IPS DF 6.9 (cell line): ENCODE data around the gene DLX1.

Experiments
- DNase-seq: peaks from one replicate; pipeline ENCODE4 v3.0.0-alpha.2; 2013; ENCODE audit warnings: low read depth, low spot score
- H3K27ac ChIP-seq: one replicate; pipeline ENCODE4 v1.5.1; 2013; ENCODE audit warnings: low read length, control low read depth
- H3K27me3 ChIP-seq: 2 replicates; pipeline ENCODE4 v1.6.1; 2013; ENCODE audit warnings: mild to moderate bottlenecking, low read length; ENCODE audit not compliant: control insufficient read depth, insufficient read depth
- H3K36me3 ChIP-seq: 2 replicates; pipeline ENCODE4 v1.6.1; 2013; ENCODE audit warnings: low read length; ENCODE audit not compliant: control insufficient read depth, insufficient read depth
- H3K4me1 ChIP-seq: 2 replicates; pipeline ENCODE4 v1.6.1; 2013; ENCODE audit warnings: low read length; ENCODE audit not compliant: control insufficient read depth, insufficient read depth
- H3K4me3 ChIP-seq: 2 replicates; pipeline ENCODE4 v1.5.1; 2013; ENCODE audit warnings: mild to moderate bottlenecking, low read length
- H3K9me3 ChIP-seq: 2 replicates; pipeline ENCODE4 v1.6.1; 2013; ENCODE audit warnings: low read length, inconsistent platforms; ENCODE audit not compliant: control insufficient read depth, insufficient read depth
- WGBS: extraction: QIAGEN DNeasy Blood & Tissue Kit; methylation state at CpG from one replicate; pipeline ENCODE4 v1.1.7; 2013; ENCODE audit warnings: mixed read lengths, missing lambda C conversion rate; ENCODE audit not compliant: insufficient read length, insufficient coverage; 5-methylcytosine and 5-hydroxymethylcytosine counted together

Gene DLX1

GRCh38 chr2:172093416-172094293, 8.3 kb downstream of the DLX1 start:
- no peak for DNase-seq
- Histone ChIP-seq H3K27ac (no peak overlapping the region), H3K4me1 (peaks cover under 1% of the 10 kb centered on the region; the same call in 1 of the 2 replicates), H3K27me3 (peaks cover 89% of the 10 kb centered on the region), H3K9me3 (no peaks in the 10 kb centered on the region), H3K36me3 (no peaks in the 10 kb centered on the region), H3K4me3 (no peak overlapping the region)
- WGBS = no CpG with 5 or more reads among the region's 18 CpGs

DNA sequence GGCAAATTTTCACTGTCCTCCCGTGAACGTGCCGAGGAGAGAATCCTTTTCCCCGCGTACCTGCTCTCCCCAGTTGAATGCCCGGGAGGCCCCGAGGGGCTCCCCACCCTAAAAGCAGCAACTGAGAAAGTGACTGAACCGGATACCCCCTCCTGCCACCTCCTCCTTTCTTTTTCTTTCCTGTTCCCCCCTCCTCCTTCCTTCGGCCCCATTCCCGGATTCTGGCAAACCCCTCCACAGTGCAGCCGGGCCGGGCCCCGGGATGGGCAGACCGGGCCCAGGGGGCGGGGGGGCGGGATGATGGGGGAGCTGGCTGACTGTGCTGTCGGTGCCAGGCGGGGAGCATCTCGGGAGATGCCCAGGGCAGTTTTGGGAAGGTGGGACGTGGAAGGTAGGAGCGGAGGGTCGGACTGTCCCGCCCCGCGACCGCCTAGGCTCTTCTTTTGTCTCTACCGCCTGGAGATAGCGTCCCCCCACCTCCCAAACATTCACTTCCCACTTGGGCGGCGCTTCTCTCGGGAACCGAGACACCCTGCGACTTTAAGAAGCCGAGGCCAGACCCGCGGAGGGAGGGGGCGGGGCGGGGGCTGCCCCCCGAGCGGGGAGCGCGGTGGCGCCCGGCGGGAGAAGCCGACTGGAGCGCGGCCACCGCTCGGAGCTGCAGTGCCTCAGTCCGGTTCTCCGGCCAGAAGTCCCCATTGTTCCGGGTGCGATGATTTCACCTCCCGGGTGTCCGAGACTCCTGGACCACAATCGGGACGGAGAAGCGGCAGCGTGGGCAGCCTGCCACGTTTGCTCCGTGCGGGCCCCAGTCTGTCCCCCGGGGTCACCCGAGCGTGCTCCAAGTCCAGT, 9.2 kb downstream of the DLX1 start:
- peaks cover 3% of the 10 kb centered on the region; the same call in 1 of the 2 replicates for H3K4me1 ChIP-seq
- H3K36me3 ChIP-seq = no peaks in the 10 kb centered on the region
- no peak for DNase-seq
- peaks cover 87% of the 10 kb centered on the region for H3K27me3 ChIP-seq
- WGBS = no CpG with 5 or more reads among the region's 66 CpGs
- H3K9me3 ChIP-seq = no peaks in the 10 kb centered on the region
- H3K27ac ChIP-seq = no peak overlapping the region
- H3K4me3 ChIP-seq = peak overlapping the region; percentile 0; the same call in 1 of the 2 replicates

GRCh38 chr2:172095146-172095904, 10.0 kb downstream of the DLX1 start:
- peaks cover 83% of the 10 kb centered on the region for H3K27me3 ChIP-seq
- no peaks in the 10 kb centered on the region for H3K9me3 ChIP-seq
- H3K4me3 ChIP-seq = peak overlapping the region; percentile 0; the same call in 1 of the 2 replicates
- H3K4me1 ChIP-seq = peaks cover 3% of the 10 kb centered on the region; the same call in 1 of the 2 replicates
- no peaks in the 10 kb centered on the region for H3K36me3 ChIP-seq
- no peak overlapping the region for H3K27ac ChIP-seq
- DNase-seq = no peak
- no CpG with 5 or more reads among the region's 51 CpGs for WGBS

- peaks cover 3% of the 10 kb centered on the region; the same call in 1 of the 2 replicates for H3K4me1 ChIP-seq
- no peaks in the 10 kb centered on the region for H3K36me3 ChIP-seq
- no peak overlapping the region; the same call in 1 of the 2 replicates for H3K4me3 ChIP-seq
- no peak overlapping the region for H3K27ac ChIP-seq
- peaks cover 84% of the 10 kb centered on the region for H3K27me3 ChIP-seq
- DNase-seq = no peak
- H3K9me3 ChIP-seq = no peaks in the 10 kb centered on the region
- no CpG with 5 or more reads among the region's 40 CpGs for WGBS
These were observed 10.8 kb downstream of the DLX1 start for GRCh38 chr2:172095905-172096625.

GRCh38 chr2:172096626-172097547, 11.6 kb downstream of the DLX1 start:
- peaks cover 5% of the 10 kb centered on the region for H3K4me1 ChIP-seq
- peaks cover 87% of the 10 kb centered on the region for H3K27me3 ChIP-seq
- no CpG with 5 or more reads among the region's 55 CpGs for WGBS

DNA sequence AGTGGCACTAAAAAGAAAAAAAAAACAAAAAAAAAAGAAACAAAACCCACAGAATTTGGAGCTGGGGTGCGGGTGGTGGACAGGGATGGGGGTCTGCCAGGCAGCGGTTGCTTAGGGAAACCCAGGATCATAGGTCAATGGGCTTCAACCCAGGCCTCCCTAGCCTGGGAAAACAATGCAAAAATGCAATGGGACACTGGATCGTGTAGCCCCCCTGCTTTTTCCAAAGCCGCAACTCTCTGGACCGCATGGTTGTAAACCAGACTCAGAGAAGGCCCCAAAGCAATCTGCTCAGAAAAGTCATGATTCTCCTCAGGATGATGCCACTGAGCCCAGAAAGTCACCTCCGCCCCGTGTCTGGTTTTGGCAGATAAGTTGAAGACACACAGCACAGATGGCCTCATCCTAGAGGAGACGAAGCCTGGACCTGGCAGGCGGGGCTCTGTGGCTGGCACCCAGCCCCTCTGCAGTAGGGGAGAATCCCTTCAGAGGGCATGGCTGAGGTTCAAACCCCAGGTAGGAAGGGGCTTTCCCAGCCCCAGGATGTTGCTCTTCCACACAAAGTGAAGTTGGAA, 12.3 kb downstream of the DLX1 start:
- Histone ChIP-seq H3K27ac (no peak overlapping the region), H3K4me1 (peaks cover 5% of the 10 kb centered on the region), H3K4me3 (no peak overlapping the region), H3K36me3 (no peaks in the 10 kb centered on the region), H3K27me3 (peaks cover 82% of the 10 kb centered on the region), H3K9me3 (no peaks in the 10 kb centered on the region)
- WGBS = no CpG with 5 or more reads among the region's 9 CpGs
- no peak for DNase-seq

More at GRCh38 chr2:172096626-172097547, 11.6 kb downstream of the DLX1 start:
- no peak for DNase-seq
- Histone ChIP-seq H3K9me3 (no peaks in the 10 kb centered on the region), H3K4me3 (no peak overlapping the region; the same call in 1 of the 2 replicates), H3K36me3 (no peaks in the 10 kb centered on the region), H3K27ac (no peak overlapping the region)

DNA sequence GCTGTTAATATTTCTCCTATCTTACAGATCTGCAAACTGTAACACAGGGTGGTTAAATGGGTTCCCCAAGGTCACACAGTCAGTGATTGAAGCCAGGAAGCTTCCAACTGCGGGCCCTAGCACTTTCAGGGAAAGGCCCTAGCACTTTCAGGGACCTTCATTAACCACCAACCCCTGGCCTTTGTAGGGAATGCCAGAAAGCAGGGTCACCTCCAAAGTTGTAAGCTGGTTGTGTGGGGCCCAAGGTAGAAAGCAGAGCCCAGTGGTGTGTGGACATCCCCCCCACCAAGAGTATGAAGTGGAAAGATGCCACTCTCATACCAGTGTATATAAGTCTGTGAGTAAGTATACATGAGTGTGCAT, 13.0 kb downstream of the DLX1 start:
- no peaks in the 10 kb centered on the region for H3K36me3 ChIP-seq
- no peak overlapping the region for H3K4me3 ChIP-seq
- no CpG with 5 or more reads among the region's 1 CpG for WGBS
- no peak overlapping the region for H3K27ac ChIP-seq
- no peaks in the 10 kb centered on the region for H3K9me3 ChIP-seq
- H3K4me1 ChIP-seq = peaks cover 5% of the 10 kb centered on the region
- DNase-seq = no peak
- peaks cover 79% of the 10 kb centered on the region for H3K27me3 ChIP-seq

GRCh38 chr2:172098650-172099471, 13.6 kb downstream of the DLX1 start:
- WGBS = 100% methylated on average over 5 of the region's 61 CpGs

More at GRCh38 chr2:172098650-172099471, 13.6 kb downstream of the DLX1 start:
- peaks cover 76% of the 10 kb centered on the region for H3K27me3 ChIP-seq
- no peaks in the 10 kb centered on the region for H3K9me3 ChIP-seq
- no peak for DNase-seq
- H3K36me3 ChIP-seq = no peaks in the 10 kb centered on the region
- no peak overlapping the region; the same call in 1 of the 2 replicates for H3K4me3 ChIP-seq
- H3K27ac ChIP-seq = no peak overlapping the region
- peaks cover 5% of the 10 kb centered on the region for H3K4me1 ChIP-seq
